Measurements from ENCODE around the gene TGM2.

Gene TGM2

GRCh38 chr20:38162878-38163875 is 1.9 kb downstream of the TGM2 start:
- H3K27ac ChIP-seq (ENCODE audit: extremely low read depth, low read depth, low read length): no peak overlapping the region
- TF ChIP-seq ZNF221 (tag by site-specific recombination; IDR thresholded peaks at IDR 0.05; ENCODE audit: borderline replicate concordance): no peak
- 0 out of 2 replicates have a peak, but pooled peaks have one; percentile 8 for TF ChIP-seq ZNF768 (tag by site-specific recombination; IDR thresholded peaks at IDR 0.05)
- TF ChIP-seq ZNF660 (tag by site-specific recombination; IDR thresholded peaks at IDR 0.05): no peak
- TF ChIP-seq FEZF1 (tag by site-specific recombination; IDR thresholded peaks at IDR 0.05): no peak
- TF ChIP-seq SP3 (tag by site-specific recombination; IDR thresholded peaks at IDR 0.05): no peak
- no peak for TF ChIP-seq ZNF658 (tag by site-specific recombination; IDR thresholded peaks at IDR 0.05)
- ChIA-PET POLR2A (no interaction called here), CTCF (interaction anchor here (0.6 to 4.9 kb wide), 8 partner anchors 11 to 860 kb away, joined by 3 to 49 read pairs (median 8); no protein-coding TSS in a partner anchor)
- no peaks in the 10 kb centered on the region for H3K36me3 ChIP-seq (ENCODE audit: control insufficient read depth in 2 of 2, insufficient read depth in 1 of 2, low read length in 2 of 2)
- no peaks in the 10 kb centered on the region for H3K4me1 ChIP-seq (ENCODE audit: control insufficient read depth, insufficient read depth, low read length)
- no peak overlapping the region for H3K4me3 ChIP-seq (ENCODE audit: low read depth, low read length)
- H3K9me3 ChIP-seq (ENCODE audit: control insufficient read depth, insufficient read depth, low read depth, low read length): no peaks in the 10 kb centered on the region

DNA sequence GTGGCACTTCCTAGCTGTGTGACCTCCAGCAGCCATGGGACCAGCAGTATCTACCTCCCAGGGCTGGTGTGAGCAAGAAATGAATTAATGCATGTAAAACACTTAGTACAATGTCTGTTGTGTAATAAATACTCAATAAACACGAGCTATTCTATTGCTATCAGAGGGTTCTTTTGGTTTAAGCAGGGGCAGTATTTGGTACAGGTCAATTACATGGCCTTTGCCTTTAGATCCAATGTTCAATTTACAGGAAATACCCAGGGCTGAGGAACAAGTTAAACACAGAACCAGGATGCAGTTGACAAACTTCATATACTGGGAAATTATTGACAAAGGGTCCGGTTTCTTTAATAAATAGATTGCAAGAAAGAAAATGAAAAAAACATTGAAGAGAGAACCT is 2.9 kb downstream of the TGM2 start:
- H3K4me1 ChIP-seq (ENCODE audit: control insufficient read depth, insufficient read depth, low read length): no peaks in the 10 kb centered on the region
- TF ChIP-seq ELK4 (IDR thresholded peaks at IDR 0.05; ENCODE audit: borderline replicate concordance, low read depth, low read length) (no peak), YY2 (tag by site-specific recombination; IDR thresholded peaks at IDR 0.05) (no peak)
- H3K4me3 ChIP-seq (ENCODE audit: low read depth, low read length): no peak overlapping the region
- POLR2A ChIA-PET: no interaction called here
- no peak overlapping the region for H3K27ac ChIP-seq (ENCODE audit: extremely low read depth, low read depth, low read length)
- H3K9me3 ChIP-seq (ENCODE audit: control insufficient read depth, insufficient read depth, low read depth, low read length): no peaks in the 10 kb centered on the region
- H3K36me3 ChIP-seq (ENCODE audit: control insufficient read depth in 2 of 2, insufficient read depth in 1 of 2, low read length in 2 of 2): no peaks in the 10 kb centered on the region
- CTCF ChIA-PET: interaction anchor here (0.5 to 3.2 kb wide), 5 partner anchors 9 to 204 kb away, joined by 3 to 9 read pairs (median 4); no protein-coding TSS in a partner anchor

DNA sequence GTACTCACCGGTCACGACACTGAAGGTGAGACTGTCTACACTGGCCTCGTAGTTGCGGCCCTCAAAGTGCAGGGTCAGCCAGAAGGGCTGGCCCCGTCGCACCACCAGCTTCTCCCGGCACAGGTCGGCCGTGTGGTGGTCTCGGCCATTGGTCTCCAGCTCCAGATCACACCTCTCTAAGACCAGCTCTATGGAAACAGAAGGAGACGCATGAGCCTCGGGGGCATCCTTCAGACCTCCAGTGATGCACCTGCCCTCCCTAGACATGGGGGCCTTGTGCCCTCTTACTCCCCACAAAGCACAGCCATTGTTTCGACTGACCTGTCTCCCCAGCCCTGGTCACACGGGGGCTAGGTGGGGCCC is 3.7 kb downstream of the TGM2 start:
- Histone ChIP-seq H3K4me1 (ENCODE audit: control insufficient read depth, insufficient read depth, low read length) (no peaks in the 10 kb centered on the region), H3K27ac (ENCODE audit: extremely low read depth, low read depth, low read length) (no peak overlapping the region), H3K9me3 (ENCODE audit: control insufficient read depth, insufficient read depth, low read depth, low read length) (no peaks in the 10 kb centered on the region), H3K4me3 (ENCODE audit: low read depth, low read length) (no peak overlapping the region), H3K36me3 (ENCODE audit: control insufficient read depth in 2 of 2, insufficient read depth in 1 of 2, low read length in 2 of 2) (no peaks in the 10 kb centered on the region)
- POLR2A ChIA-PET: no interaction called here
- CTCF ChIA-PET: interaction anchor here (1.1 to 3.2 kb wide), 4 partner anchors 9 to 104 kb away, joined by 3 to 9 read pairs (median 4); no protein-coding TSS in a partner anchor
- TF ChIP-seq ZNF426 (tag by site-specific recombination; IDR thresholded peaks at IDR 0.05) (no peak), GLIS2 (tag by site-specific recombination; IDR thresholded peaks at IDR 0.05) (no peak), ZNF133 (tag by site-specific recombination; IDR thresholded peaks at IDR 0.05) (no peak), ZNF837 (tag by site-specific recombination; IDR thresholded peaks at IDR 0.05) (no peak), ZXDB (tag by site-specific recombination; IDR thresholded peaks at IDR 0.05) (no peak), HOXD13 (CRISPR knock-in tag; IDR thresholded peaks at IDR 0.05; ENCODE audit: borderline replicate concordance) (no peak), ELK4 (IDR thresholded peaks at IDR 0.05; ENCODE audit: borderline replicate concordance, low read depth, low read length) (no peak), ZBTB6 (tag by site-specific recombination; IDR thresholded peaks at IDR 0.05) (no peak), ZIC2 (tag by site-specific recombination; IDR thresholded peaks at IDR 0.05) (no peak), KLF16 (tag by site-specific recombination; IDR thresholded peaks at IDR 0.05) (no peak), ZNF501 (tag by site-specific recombination; IDR thresholded peaks at IDR 0.05) (no peak), SETDB1 (IDR thresholded peaks at IDR 0.05; ENCODE audit: insufficient read length, low read length) (no peak), ZNF707 (tag by site-specific recombination; IDR thresholded peaks at IDR 0.05) (no peak), ZNF777 (tag by site-specific recombination; IDR thresholded peaks at IDR 0.05; ENCODE audit: borderline replicate concordance) (no peak), ZNF146 (tag by site-specific recombination; IDR thresholded peaks at IDR 0.05) (no peak)
- TF ChIP-seq, protein P1, sequence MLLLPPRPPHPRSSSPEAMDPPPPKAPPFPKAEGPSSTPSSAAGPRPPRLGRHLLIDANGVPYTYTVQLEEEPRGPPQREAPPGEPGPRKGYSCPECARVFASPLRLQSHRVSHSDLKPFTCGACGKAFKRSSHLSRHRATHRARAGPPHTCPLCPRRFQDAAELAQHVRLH (tag by site-specific recombination; IDR thresholded peaks at IDR 0.05): no peak
- TF ChIP-seq, protein P2, sequence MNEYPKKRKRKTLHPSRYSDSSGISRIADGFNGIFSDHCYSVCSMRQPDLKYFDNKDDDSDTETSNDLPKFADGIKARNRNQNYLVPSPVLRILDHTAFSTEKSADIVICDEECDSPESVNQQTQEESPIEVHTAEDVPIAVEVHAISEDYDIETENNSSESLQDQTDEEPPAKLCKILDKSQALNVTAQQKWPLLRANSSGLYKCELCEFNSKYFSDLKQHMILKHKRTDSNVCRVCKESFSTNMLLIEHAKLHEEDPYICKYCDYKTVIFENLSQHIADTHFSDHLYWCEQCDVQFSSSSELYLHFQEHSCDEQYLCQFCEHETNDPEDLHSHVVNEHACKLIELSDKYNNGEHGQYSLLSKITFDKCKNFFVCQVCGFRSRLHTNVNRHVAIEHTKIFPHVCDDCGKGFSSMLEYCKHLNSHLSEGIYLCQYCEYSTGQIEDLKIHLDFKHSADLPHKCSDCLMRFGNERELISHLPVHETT (tag by site-specific recombination; IDR thresholded peaks at IDR 0.05): no peak
